SK-N-MC (cell line): ENCODE results near the gene RTN4.

Experiments used
- FOXP2 ChIP-seq: optimal IDR thresholded peaks from 2 replicates; pipeline ENCODE3; 2011; ENCODE audit warnings: mild to moderate bottlenecking, moderate library complexity; ENCODE audit not compliant: insufficient read depth; ENCODE audit errors: extremely low read length, control extremely low read depth
- POLR2AphosphoS5 ChIP-seq: IDR thresholded peaks from 2 replicates; pipeline ENCODE4 v1.6.1; 2012; ENCODE audit warnings: mild to moderate bottlenecking, low read depth, low read length, borderline replicate concordance

- TF ChIP-seq POLR2AphosphoS5 (no peak), FOXP2 (no peak)
Observed at GRCh38 chr2:55017428-55017827, 32.8 kb downstream of the RTN4 start.
